Medulla oblongata (tissue), 1 donor: ENCODE data around the gene RDM1.
A peak's percentile ranks its signal among the peaks of the same experiment; 100 is the strongest.

Source experiments
- DNase-seq: peaks from one replicate; pipeline ENCODE4 v3.0.0-alpha.2; 2015; ENCODE audit errors: extremely low spot score

RDM1 gene

GRCh38 chr17:35932586-35932985, 2.0 kb upstream of the RDM1 start:
- no peak for DNase-seq

- DNase-seq = peak; percentile 10
Measured at GRCh38 chr17:35931794-35932425, 1.3 kb upstream of the RDM1 start.

- no peak for DNase-seq
Measured at GRCh38 chr17:35927714-35928113, 2.9 kb downstream of the RDM1 start.

- DNase-seq = no peak
Measured at GRCh38 chr17:35923609-35924114, 6.9 kb downstream of the RDM1 start.

GRCh38 chr17:35920229-35920628, 10.3 kb downstream of the RDM1 start:
- DNase-seq = no peak

GRCh38 chr17:35918665-35919064, 11.9 kb downstream of the RDM1 start:
- no peak for DNase-seq

- DNase-seq = no peak
Measured at GRCh38 chr17:35917519-35918213, 12.9 kb downstream of the RDM1 start.

GRCh38 chr17:35915153-35915964, 15.2 kb downstream of the RDM1 start:
- no peak for DNase-seq

- DNase-seq = no peak
Measured at GRCh38 chr17:35914354-35914753, 16.2 kb downstream of the RDM1 start.

- no peak for DNase-seq
Measured at GRCh38 chr17:35913609-35914008, 17.0 kb downstream of the RDM1 start.

- DNase-seq = no peak
Measured at GRCh38 chr17:35912942-35913341, 17.6 kb downstream of the RDM1 start.

- DNase-seq = no peak
Measured at GRCh38 chr17:35912339-35912912, 18.1 kb downstream of the RDM1 start.

- no peak for DNase-seq
Measured at GRCh38 chr17:35909408-35909807, 21.2 kb downstream of the RDM1 start.

- no peak for DNase-seq
Measured at GRCh38 chr17:35907691-35908090, 22.9 kb downstream of the RDM1 start.

- no peak for DNase-seq
Measured at GRCh38 chr17:35906926-35907637, 23.5 kb downstream of the RDM1 start.

GRCh38 chr17:35906191-35906925, 24.2 kb downstream of the RDM1 start:
- DNase-seq = no peak

- DNase-seq = no peak
Measured at GRCh38 chr17:35903451-35903850, 27.1 kb downstream of the RDM1 start.

- no peak for DNase-seq
Measured at GRCh38 chr17:35901631-35902175, 28.9 kb downstream of the RDM1 start.

- no peak for DNase-seq
Measured at GRCh38 chr17:35900708-35901480, 29.7 kb downstream of the RDM1 start.

GRCh38 chr17:35900280-35900679, 30.3 kb downstream of the RDM1 start:
- DNase-seq = no peak
